Choroid plexus epithelial cell (primary cell): ENCODE data around the gene YJEFN3.

Experiments used
- DNase-seq: peaks from one replicate; pipeline ENCODE4 v3.0.0-alpha.2; 2010; ENCODE audit warnings: low read depth
- H3K4me3 ChIP-seq: 2 replicates; pipeline ENCODE4 v1.5.1; 2011; ENCODE audit warnings: low read depth, mild to moderate bottlenecking, control low read depth, low read length, moderate library complexity
- CTCF ChIP-seq: conservative IDR thresholded peaks from 2 replicates; pipeline ENCODE4 v1.5.1; 2011; ENCODE audit warnings: low read depth, mild to moderate bottlenecking, control low read depth, inconsistent platforms, low read length, moderate library complexity

The YJEFN3 gene

DNA sequence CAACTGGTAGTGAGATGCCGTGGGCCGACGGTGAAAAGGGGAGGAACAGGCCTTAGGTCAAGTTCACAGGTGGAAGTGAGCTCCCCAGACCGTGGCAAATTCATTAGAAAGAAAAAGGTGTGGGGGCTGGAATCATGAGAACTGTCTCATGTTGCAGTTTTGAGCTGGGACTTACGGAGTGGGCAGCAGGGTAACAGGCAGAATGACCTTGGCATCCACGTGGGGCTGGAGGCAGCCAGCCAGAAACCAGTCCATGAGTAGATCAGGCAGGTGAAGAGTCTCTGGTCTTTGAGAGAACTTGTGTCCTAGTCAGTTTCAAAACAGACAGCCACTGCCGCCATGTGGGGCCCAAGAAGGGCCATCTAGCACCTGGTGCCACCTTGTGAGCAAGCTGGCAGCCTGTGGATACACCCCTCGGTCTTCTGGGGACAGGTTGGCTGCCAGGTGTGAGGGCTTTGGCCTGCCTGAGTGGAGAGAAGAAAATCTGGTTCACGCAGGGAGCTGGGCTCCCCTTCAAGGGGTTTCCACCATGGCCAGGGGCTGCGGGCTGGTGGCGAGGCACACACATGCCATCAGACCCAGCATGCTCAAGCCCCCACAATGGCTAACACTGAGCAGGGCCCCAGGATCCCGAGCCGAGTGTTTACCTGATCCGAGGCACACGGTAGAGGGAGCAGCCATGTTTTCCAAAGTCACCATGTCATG, 37.2 kb upstream of the YJEFN3 start:
- TF ChIP-seq CTCF = no peak
- no peak overlapping the region for H3K4me3 ChIP-seq
- DNase-seq = no peak

GRCh38 chr19:19492026-19492610, 36.6 kb upstream of the YJEFN3 start:
- no peak for DNase-seq
- TF ChIP-seq CTCF = no peak
- H3K4me3 ChIP-seq = no peak overlapping the region

- DNase-seq = no peak
- no peak overlapping the region for H3K4me3 ChIP-seq
- no peak for TF ChIP-seq CTCF
Measured at GRCh38 chr19:19493841-19494546, 34.7 kb upstream of the YJEFN3 start.

DNA sequence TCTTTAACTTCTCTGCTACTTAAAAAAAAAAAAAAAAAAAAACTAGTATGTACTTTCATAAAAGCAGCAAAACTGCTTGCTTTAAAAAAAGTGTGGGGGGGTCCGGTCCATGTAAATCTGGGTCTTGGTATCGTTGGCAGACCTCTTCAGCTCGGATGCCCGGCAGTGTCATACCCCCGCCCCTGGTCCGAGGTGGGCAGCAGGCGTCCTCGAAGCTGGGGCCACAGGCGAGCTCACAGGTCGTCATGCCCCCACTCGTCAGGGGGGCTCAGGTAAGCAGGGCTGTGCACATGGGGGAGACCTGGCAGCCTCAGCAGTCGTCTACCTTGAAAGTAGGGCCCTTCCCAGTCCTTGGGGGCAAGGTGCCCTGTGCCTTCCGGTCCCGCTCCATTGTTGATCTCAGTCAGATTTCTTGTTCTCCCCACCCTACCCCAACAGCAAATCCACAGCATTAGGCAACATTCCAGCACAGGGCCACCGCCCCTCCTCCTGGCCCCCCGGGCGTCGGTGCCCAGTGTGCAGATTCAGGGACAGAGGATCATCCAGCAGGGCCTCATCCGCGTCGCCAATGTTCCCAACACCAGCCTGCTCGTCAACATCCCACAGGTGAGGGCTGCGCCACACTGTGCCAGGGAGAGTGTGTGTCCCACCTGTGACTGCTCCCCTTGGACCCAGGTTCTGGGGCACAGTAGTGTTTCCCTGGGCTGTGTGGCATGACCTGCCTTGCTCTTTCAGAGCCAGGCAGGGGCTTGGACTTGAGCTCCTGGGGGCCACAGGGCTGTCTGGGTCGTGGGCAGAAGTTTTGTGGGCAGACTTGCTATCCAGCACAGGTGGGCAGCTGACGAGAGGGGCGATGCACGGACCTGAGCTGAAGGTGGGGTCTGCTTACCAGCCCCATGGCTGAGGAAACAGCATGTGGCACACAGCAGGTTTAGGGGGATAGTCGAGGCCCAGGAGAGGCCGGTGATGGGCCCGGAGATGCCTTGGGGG, 32.8 kb upstream of the YJEFN3 start:
- no peak overlapping the region for H3K4me3 ChIP-seq
- TF ChIP-seq CTCF = no peak
- DNase-seq = no peak

- no peak overlapping the region for H3K4me3 ChIP-seq
- no peak for DNase-seq
- no peak for TF ChIP-seq CTCF
Measured at GRCh38 chr19:19498255-19498991, 30.3 kb upstream of the YJEFN3 start.

GRCh38 chr19:19499272-19499995, 29.3 kb upstream of the YJEFN3 start:
- H3K4me3 ChIP-seq = no peak overlapping the region
- DNase-seq = no peak
- no peak for TF ChIP-seq CTCF
